ENCODE data around the gene OR52N2. TPM values are rescaled to one million over a fixed set of nuclear protein-coding genes. Genes with fewer than 3 reads are reported as not detected.

Gene OR52N2
- not detected for total RNA-seq (2021; fragmentation: NEBNext Ultra II Directional; extraction: Animal tissue kit (Norgen Biotek cat#: 25700))
- long read RNA-seq: 0 reads

- Mint-ChIP-seq H3K27ac (no peak within 1 kb of the TSS; the same call in 1 of the 2 replicates), H3K27me3 (ENCODE audit: insufficient read depth) (peaks cover 22% of the 10 kb centered on the region), H3K4me1 (ENCODE audit: low read depth) (peaks cover 16% of the 10 kb centered on the region), H3K4me3 (peak within 1 kb of the TSS; percentile 91), H3K9me3 (no peaks in the 10 kb centered on the region; the same call in 1 of the 2 replicates), H3K36me3 (ENCODE audit: low read depth) (no peaks in the 10 kb centered on the region)
- peak; percentile 67 for DNase-seq
- TF ChIP-seq CTCF (IDR thresholded peaks at IDR 0.05): peak; percentile 87
Observed at GRCh38 chr11:5808500-5809121, at the start of gene OR52N2. OR52N2 (plus strand) TSS chr11:5808924; CDS start chr11:5820336, 11,412 bp downstream.

GRCh38 chr11:5767056-5767455, 41.7 kb upstream of the OR52N2 start:
- Mint-ChIP-seq H3K36me3 (ENCODE audit: low read depth) (no peaks in the 10 kb centered on the region), H3K27ac (no peak overlapping the region), H3K27me3 (ENCODE audit: insufficient read depth) (no peaks in the 10 kb centered on the region), H3K4me1 (ENCODE audit: low read depth) (no peaks in the 10 kb centered on the region), H3K4me3 (no peak overlapping the region), H3K9me3 (no peaks in the 10 kb centered on the region)
- no peak for DNase-seq
- no peak for TF ChIP-seq CTCF (IDR thresholded peaks at IDR 0.05)

- no peak for TF ChIP-seq CTCF (IDR thresholded peaks at IDR 0.05)
- H3K4me1 Mint-ChIP-seq (ENCODE audit: low read depth): no peaks in the 10 kb centered on the region
- H3K27ac Mint-ChIP-seq: no peak within 1 kb of the TSS
- H3K36me3 Mint-ChIP-seq (ENCODE audit: low read depth): no peaks in the 10 kb centered on the region
- H3K9me3 Mint-ChIP-seq: no peaks in the 10 kb centered on the region
- no peak within 1 kb of the TSS for H3K4me3 Mint-ChIP-seq
- H3K27me3 Mint-ChIP-seq (ENCODE audit: insufficient read depth): peaks cover 4% of the 10 kb centered on the region
- no peak for DNase-seq
Observed at GRCh38 chr11:5783255-5783654, 25.5 kb upstream of the OR52N2 start, which contains the start of gene OR52N5. OR52N5 (minus strand) TSS chr11:5783355; CDS start chr11:5778634, 4,721 bp downstream.

GRCh38 chr11:5791165-5791564, 17.6 kb upstream of the OR52N2 start, which contains the start of gene OR52N1:
OR52N1 (minus strand) TSS chr11:5791265; CDS start chr11:5788816, 2,449 bp downstream.
- Mint-ChIP-seq H3K4me3 (no peak within 1 kb of the TSS), H3K9me3 (no peaks in the 10 kb centered on the region), H3K36me3 (ENCODE audit: low read depth) (no peaks in the 10 kb centered on the region), H3K27ac (no peak within 1 kb of the TSS), H3K4me1 (ENCODE audit: low read depth) (no peaks in the 10 kb centered on the region), H3K27me3 (ENCODE audit: insufficient read depth) (no peaks in the 10 kb centered on the region)
- no peak for TF ChIP-seq CTCF (IDR thresholded peaks at IDR 0.05)
- DNase-seq: no peak

GRCh38 chr11:5796541-5796940, 12.2 kb upstream of the OR52N2 start:
- H3K36me3 Mint-ChIP-seq (ENCODE audit: low read depth): no peaks in the 10 kb centered on the region
- H3K4me1 Mint-ChIP-seq (ENCODE audit: low read depth): no peaks in the 10 kb centered on the region
- no peaks in the 10 kb centered on the region for H3K9me3 Mint-ChIP-seq
- no peak overlapping the region for H3K4me3 Mint-ChIP-seq
- DNase-seq: no peak
- no peak overlapping the region for H3K27ac Mint-ChIP-seq
- no peaks in the 10 kb centered on the region for H3K27me3 Mint-ChIP-seq (ENCODE audit: insufficient read depth)
- no peak for TF ChIP-seq CTCF (IDR thresholded peaks at IDR 0.05)

Measured in HFFc6 (cell line).